Lung (tissue), 16 donors: ENCODE measurements around the gene CCDC150. TPM values are rescaled to one million over a fixed set of nuclear protein-coding genes. Genes with fewer than 3 reads are reported as not detected.

Experiments
- ATAC-seq: fragments of 200-7000 bp; cut with Tn5 transposase; one replicate; pipeline ENCODE4 v1.9.1; 2020; ENCODE audit warnings: moderate number of reproducible peaks; ENCODE audit not compliant: insufficient read depth, low FRiP score
- DNase-seq, 3 donors: peaks; one replicate each; pipeline ENCODE4 v3.0.0-alpha.2; 2013 to 2017
- H3K27ac ChIP-seq, 2 donors: one replicate each; pipeline ENCODE4 v1.5.1; 2013; ENCODE audit warnings: mild to moderate bottlenecking in 2 of 2, moderate library complexity in 2 of 2, control low read depth in 1 of 2, inconsistent platforms in 1 of 2, low read depth in 1 of 2, low read length in 1 of 2
- H3K27me3 ChIP-seq, 3 donors: one replicate each; pipeline ENCODE4 v1.5.1; 2013; ENCODE audit warnings: low read length in 2 of 3; ENCODE audit not compliant: control insufficient read depth in 3 of 3, insufficient read depth in 3 of 3
- H3K36me3 ChIP-seq, 4 donors: one replicate each; pipeline ENCODE4 v1.5.1; 2013; ENCODE audit warnings: low read length in 4 of 4, mild to moderate bottlenecking in 1 of 4, moderate library complexity in 1 of 4; ENCODE audit not compliant: control insufficient read depth in 4 of 4, insufficient read depth in 4 of 4
- H3K4me1 ChIP-seq, 5 donors: one replicate each; pipeline ENCODE4 v1.5.1; 2013; ENCODE audit warnings: low read length in 5 of 5, mild to moderate bottlenecking in 2 of 5, moderate library complexity in 1 of 5; ENCODE audit not compliant: control insufficient read depth in 5 of 5, insufficient read depth in 5 of 5
- H3K4me3 ChIP-seq: one replicate; pipeline ENCODE4 v1.5.1; 2013; ENCODE audit warnings: mild to moderate bottlenecking, control low read depth, moderate library complexity
- H3K9ac ChIP-seq, 2 donors: one replicate each; pipeline ENCODE4 v1.5.1; 2013; ENCODE audit warnings: low read length in 2 of 2, control low read depth in 1 of 2; ENCODE audit not compliant: insufficient read depth in 1 of 2
- H3K9me3 ChIP-seq, 4 donors: one replicate each; pipeline ENCODE4 v1.5.1; 2013; ENCODE audit warnings: low read length in 3 of 4, mild to moderate bottlenecking in 1 of 4, moderate library complexity in 1 of 4; ENCODE audit not compliant: control insufficient read depth in 4 of 4, insufficient read depth in 3 of 4
- CTCF ChIP-seq: IDR thresholded peaks from 2 replicates; pipeline ENCODE4 v1.5.1; 2012; ENCODE audit warnings: mild to moderate bottlenecking; ENCODE audit errors: control extremely low read depth, extremely low read depth
- WGBS, 2 donors: extraction: QIAGEN DNeasy Blood & Tissue Kit; methylation state at CpG; one replicate each; pipeline ENCODE4 v1.1.7; 2013; 5-methylcytosine and 5-hydroxymethylcytosine counted together
- long read RNA-seq, 5 donors: transcript quantifications; one replicate each; lab custom pipeline, GENCODE V29; 2026
- polyA plus RNA-seq, 2 donors: library from polyadenylated mRNA; stranded (reverse); fragments of 200-250 nt; gene quantifications; one replicate each; pipeline ENCODE4 v1.2.1, GENCODE V29; 2013
- total RNA-seq, 2 donors: library from RNA; depleted of rRNA in 1 of 2; stranded (reverse); fragments of >200 nt in 1 of 2; gene quantifications; one replicate each; pipeline ENCODE4 v1.2.1, GENCODE V29; 2014 to 2021
- donor health status: control.
- donor health status: control.
- donor health status: Bipolar disorder and iron deficiency.
- donor health status: healthy.
- donor health status: DM: yes; HTN: yes; CAD: no.

Gene CCDC150
- total RNA-seq (1 to 10 TPM in 1 of 2 donors, under 1 TPM in 1; 0.95 to 7.1 TPM), polyA plus RNA-seq (under 1 TPM; 0.31 to 0.91 TPM)
- long read RNA-seq, donor 1: 0 reads
- long read RNA-seq, donor 2: 0 reads
- long read RNA-seq, donor 3: 0 reads
- long read RNA-seq, donor 4: 0 reads
- long read RNA-seq, donor 5, partial matches to known transcripts: 15 of 15 reads
- long read RNA-seq, donor 5, other reads (novel, unspliced or antisense): 0 of 15 reads

- no peaks in the 10 kb centered on the region for H3K27me3 ChIP-seq
- ATAC-seq: peak; percentile 100
Observed at GRCh38 chr2:196639180-196640030, at the start of gene CCDC150. Gene CCDC150, plus strand, starts transcription at chr2:196639715. Its CDS starts 52 bp downstream, at chr2:196639767.

GRCh38 chr2:196590286-196590685 lies 49.2 kb upstream of the CCDC150 start:
- H3K27me3 ChIP-seq: peaks cover 0 to 5% (median 0%) of the 10 kb centered on the region in 3 donors
- 59 to 69% methylated on average over 1 of the region's 1 CpG for WGBS, 2 donors

More at GRCh38 chr2:196639180-196640030, at the start of gene CCDC150:
- 5% methylated on average over 53 of the region's 53 CpGs for WGBS, 2 donors
- peak; percentile 96 to 97 (median 97) for DNase-seq
- Histone ChIP-seq H3K4me3 (peak within 1 kb of the TSS; percentile 51), H3K9me3 (no peaks in the 10 kb centered on the region), H3K36me3 (no peaks in the 10 kb centered on the region), H3K27ac (peak within 1 kb of the TSS in 1 of 2 donors; percentile 18), H3K4me1 (no peaks in the 10 kb centered on the region), H3K9ac (peak within 1 kb of the TSS in 1 of 2 donors; percentile 45)
- no peak for TF ChIP-seq CTCF

GRCh38 chr2:196591004-196591403 lies 48.5 kb upstream of the CCDC150 start:
- no peak for TF ChIP-seq CTCF
- DNase-seq (peak in 1 of 3 donors; percentile 21), ATAC-seq (no peak)
- WGBS, 2 donors: 90 to 95% methylated on average over 8 of the region's 8 CpGs
- H3K4me3 ChIP-seq: no peak overlapping the region
- H3K9me3 ChIP-seq: no peaks in the 10 kb centered on the region
- peaks cover 0 to 29% (median 2%) of the 10 kb centered on the region in 5 donors for H3K4me1 ChIP-seq
- H3K27ac ChIP-seq: no peak overlapping the region
- no peaks in the 10 kb centered on the region for H3K36me3 ChIP-seq
- H3K27me3 ChIP-seq: peaks cover 0 to 5% (median 0%) of the 10 kb centered on the region in 3 donors
- no peak overlapping the region for H3K9ac ChIP-seq

More at GRCh38 chr2:196590286-196590685, 49.2 kb upstream of the CCDC150 start:
- no peak for ATAC-seq
- Histone ChIP-seq H3K27ac (no peak overlapping the region), H3K9me3 (no peaks in the 10 kb centered on the region), H3K4me3 (no peak overlapping the region), H3K9ac (no peak overlapping the region), H3K36me3 (no peaks in the 10 kb centered on the region), H3K4me1 (peaks cover 0 to 29% (median 2%) of the 10 kb centered on the region in 5 donors)
- no peak for TF ChIP-seq CTCF
- DNase-seq: peak in 1 of 3 donors; percentile 40
